ENCODE data around the gene WDR74. TPM values are rescaled to one million over a fixed set of nuclear protein-coding genes. Genes with fewer than 3 reads are reported as not detected.

The WDR74 gene
- total and polyA plus RNA-seq, 2 of the 13 experiments (the other 11 are each of a cell fraction or from before 2014, with no cell fraction given) = 77.0 to 83.3 TPM

- TF ChIP-seq ZNF543 (CRISPR knock-in tag; IDR thresholded peaks at IDR 0.05) (no peak; the same call in 1 of the 2 replicates), AFF4 (CRISPR knock-in tag; IDR thresholded peaks at IDR 0.05) (peak; percentile 99), ZNF460 (CRISPR knock-in tag; IDR thresholded peaks at IDR 0.05; ENCODE audit: borderline replicate concordance) (no peak; the same call in 1 of the 2 replicates), ZNF20 (CRISPR knock-in tag; IDR thresholded peaks at IDR 0.05) (no peak), MAX (IDR thresholded peaks at IDR 0.05) (peak; percentile 76), NFE2 (CRISPR knock-in tag; IDR thresholded peaks at IDR 0.05) (peak; percentile 43), ZNF777 (CRISPR knock-in tag; IDR thresholded peaks at IDR 0.05) (peak; percentile 42; the same call in 1 of the 2 replicates), CREB3 (CRISPR knock-in tag; IDR thresholded peaks at IDR 0.05) (no peak; the same call in 1 of the 2 replicates), ZBTB49 (CRISPR knock-in tag; IDR thresholded peaks at IDR 0.05; ENCODE audit: borderline replicate concordance) (peak; percentile 88; the same call in 1 of the 2 replicates), SP4 (CRISPR knock-in tag; IDR thresholded peaks at IDR 0.05) (peak; percentile 51), KLF12 (CRISPR knock-in tag; IDR thresholded peaks at IDR 0.05; ENCODE audit: borderline replicate concordance) (peak; percentile 41; the same call in 1 of the 2 replicates), KDM4B (CRISPR knock-in tag; IDR thresholded peaks at IDR 0.05) (peak; percentile 95), HOXA9 (CRISPR knock-in tag; IDR thresholded peaks at IDR 0.05; ENCODE audit: borderline replicate concordance) (peak; percentile 96), ZNF580 (CRISPR knock-in tag; IDR thresholded peaks at IDR 0.05; ENCODE audit: borderline replicate concordance, low read depth) (peak; percentile 71; the same call in 1 of the 2 replicates), ZNF326 (CRISPR knock-in tag; IDR thresholded peaks at IDR 0.05; ENCODE audit: borderline replicate concordance) (peak; percentile 91; the same call in 1 of the 2 replicates), SP140L (CRISPR knock-in tag; IDR thresholded peaks at IDR 0.05; ENCODE audit: borderline replicate concordance) (peak; percentile 97), CEBPZ (IDR thresholded peaks at IDR 0.05; ENCODE audit: low read length) (no peak; the same call in 1 of the 2 replicates)
Observed at GRCh38 chr11:62841361-62842170, 2.2 kb upstream of the WDR74 start (continued).

Data from HepG2 (cell line).